Loucy (cell line): ENCODE measurements around the gene ROBO2.

Source experiments
- H2AFZ ChIP-seq: fragments of 200-600 bp; sonication (generic); 2 replicates; pipeline ENCODE4 v1.6.0; 2016; ENCODE audit warnings: antibody characterized with exemption, mild to moderate bottlenecking, low read length, moderate library complexity
- H3F3A ChIP-seq: fragments of 200-600 bp; 2 replicates; pipeline ENCODE4 v1.6.0; 2016; ENCODE audit warnings: antibody characterized with exemption, low read depth, mild to moderate bottlenecking
- H3K27me3 ChIP-seq: fragments of 200-600 bp; sonication (generic); 2 replicates; pipeline ENCODE4 v1.6.1; 2014; ENCODE audit warnings: low read length, mild to moderate bottlenecking; ENCODE audit not compliant: insufficient read depth, poor library complexity, severe bottlenecking
- H3K36me3 ChIP-seq: fragments of 200-600 bp; sonication (generic); 2 replicates; pipeline ENCODE4 v1.6.1; 2016; ENCODE audit warnings: low read length; ENCODE audit not compliant: insufficient read depth
- H3K4me1 ChIP-seq: fragments of 200-600 bp; sonication (generic); 2 replicates; pipeline ENCODE4 v1.5.1; 2014; ENCODE audit warnings: low read length, mild to moderate bottlenecking; ENCODE audit not compliant: insufficient read depth, poor library complexity, severe bottlenecking
- H3K4me2 ChIP-seq: fragments of 200-600 bp; sonication (generic); 2 replicates; pipeline ENCODE4 v1.6.0; 2014; ENCODE audit warnings: antibody characterized with exemption, low read length, low read depth, mild to moderate bottlenecking; ENCODE audit not compliant: poor library complexity, severe bottlenecking
- H3K4me3 ChIP-seq: fragments of 200-600 bp; sonication (generic); 2 replicates; pipeline ENCODE4 v1.5.1; 2014; ENCODE audit warnings: low read length, mild to moderate bottlenecking, mixed read lengths; ENCODE audit not compliant: poor library complexity, severe bottlenecking
- H3K79me2 ChIP-seq: fragments of 200-600 bp; sonication (generic); 2 replicates; pipeline ENCODE4 v1.6.1; 2014; ENCODE audit warnings: low read length; ENCODE audit not compliant: insufficient read depth
- H3K9ac ChIP-seq: fragments of 200-600 bp; sonication (generic); 2 replicates; pipeline ENCODE4 v1.6.0; 2014; ENCODE audit warnings: mild to moderate bottlenecking, low read depth, low read length, moderate library complexity; ENCODE audit not compliant: poor library complexity, severe bottlenecking
- H3K9me2 ChIP-seq: fragments of 200-600 bp; sonication (generic); replicated peaks from 2 replicates; pipeline ENCODE4 v1.6.1; 2016; ENCODE audit warnings: low read depth, low read length, mixed read lengths
- H3K9me3 ChIP-seq: fragments of 200-600 bp; sonication (generic); 2 replicates; pipeline ENCODE4 v1.6.1; 2014; ENCODE audit warnings: mild to moderate bottlenecking, antibody characterized with exemption, low read length, low read depth; ENCODE audit not compliant: insufficient read depth
- H4K20me1 ChIP-seq: fragments of 200-600 bp; sonication (generic); 2 replicates; pipeline ENCODE4 v1.6.0; 2014; ENCODE audit warnings: antibody characterized with exemption, low read length, mild to moderate bottlenecking; ENCODE audit not compliant: insufficient read depth, poor library complexity, severe bottlenecking
- EZH2phosphoT487 ChIP-seq: fragments of 200-600 bp; IDR thresholded peaks from 2 replicates; pipeline ENCODE4 v1.6.1; 2018; ENCODE audit warnings: antibody characterized with exemption, mild to moderate bottlenecking, moderate library complexity, borderline replicate concordance
- TF ChIP-seq, protein P1 (sequence below): fragments of 200-600 bp; sonication (generic); conservative IDR thresholded peaks from 2 replicates; pipeline ENCODE4 v1.5.1; 2014; ENCODE audit warnings: mild to moderate bottlenecking, antibody characterized with exemption, low read length

Gene ROBO2

DNA sequence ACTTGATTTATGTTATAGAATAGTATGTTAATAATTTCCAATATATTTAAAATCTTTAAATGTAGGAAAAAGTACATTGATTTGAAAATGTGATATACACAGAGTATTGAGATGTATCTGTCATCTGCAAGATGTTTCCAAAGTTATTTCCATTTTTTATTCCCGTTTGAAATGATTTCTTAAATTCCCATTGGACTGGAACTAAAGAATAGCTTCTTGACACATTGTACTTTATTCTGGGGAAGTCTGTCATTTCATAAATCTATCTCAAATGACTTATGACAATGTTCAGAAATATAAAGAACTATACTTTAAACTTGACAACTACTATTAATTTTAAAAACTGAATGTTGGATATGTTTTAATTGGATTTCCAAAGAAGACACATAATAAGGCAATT lies 489.6 kb downstream of the ROBO2 start:
- Histone ChIP-seq H3K9me2 (no peaks in the 10 kb centered on the region), H4K20me1 (no peaks in the 10 kb centered on the region), H3K9ac (no peak overlapping the region), H3K4me2 (no peak overlapping the region), H3K79me2 (no peaks in the 10 kb centered on the region), H3K36me3 (no peaks in the 10 kb centered on the region), H3K4me1 (no peaks in the 10 kb centered on the region), H2AFZ (no peak overlapping the region), H3K9me3 (no peaks in the 10 kb centered on the region), H3K27me3 (no peaks in the 10 kb centered on the region), H3K4me3 (no peak overlapping the region), H3F3A (no peaks in the 10 kb centered on the region)
- no peak for TF ChIP-seq EZH2phosphoT487
- TF ChIP-seq, protein P1, sequence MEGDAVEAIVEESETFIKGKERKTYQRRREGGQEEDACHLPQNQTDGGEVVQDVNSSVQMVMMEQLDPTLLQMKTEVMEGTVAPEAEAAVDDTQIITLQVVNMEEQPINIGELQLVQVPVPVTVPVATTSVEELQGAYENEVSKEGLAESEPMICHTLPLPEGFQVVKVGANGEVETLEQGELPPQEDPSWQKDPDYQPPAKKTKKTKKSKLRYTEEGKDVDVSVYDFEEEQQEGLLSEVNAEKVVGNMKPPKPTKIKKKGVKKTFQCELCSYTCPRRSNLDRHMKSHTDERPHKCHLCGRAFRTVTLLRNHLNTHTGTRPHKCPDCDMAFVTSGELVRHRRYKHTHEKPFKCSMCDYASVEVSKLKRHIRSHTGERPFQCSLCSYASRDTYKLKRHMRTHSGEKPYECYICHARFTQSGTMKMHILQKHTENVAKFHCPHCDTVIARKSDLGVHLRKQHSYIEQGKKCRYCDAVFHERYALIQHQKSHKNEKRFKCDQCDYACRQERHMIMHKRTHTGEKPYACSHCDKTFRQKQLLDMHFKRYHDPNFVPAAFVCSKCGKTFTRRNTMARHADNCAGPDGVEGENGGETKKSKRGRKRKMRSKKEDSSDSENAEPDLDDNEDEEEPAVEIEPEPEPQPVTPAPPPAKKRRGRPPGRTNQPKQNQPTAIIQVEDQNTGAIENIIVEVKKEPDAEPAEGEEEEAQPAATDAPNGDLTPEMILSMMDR: no peak

DNA sequence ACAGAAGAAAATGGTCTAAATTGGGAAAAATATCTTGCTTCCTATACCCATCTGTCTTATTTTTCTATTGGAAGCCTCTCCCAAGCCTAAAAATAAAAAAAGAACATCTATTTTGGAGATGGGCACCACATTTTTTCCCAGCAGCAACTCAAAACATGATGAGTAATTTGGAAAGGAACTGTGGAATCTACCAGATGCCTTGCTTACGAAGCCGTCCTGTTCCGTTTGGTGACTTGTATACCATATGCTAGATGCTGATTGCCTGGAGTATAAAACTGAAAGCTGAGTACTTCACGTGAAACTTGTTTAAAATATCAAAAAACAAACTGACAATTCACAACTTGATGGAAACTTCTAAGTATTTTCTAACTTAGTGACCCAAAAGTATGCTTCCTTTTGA lies 491.0 kb downstream of the ROBO2 start:
- H3K9ac ChIP-seq: no peak overlapping the region
- TF ChIP-seq EZH2phosphoT487: no peak
- TF ChIP-seq, protein P1: no peak
- no peak overlapping the region for H2AFZ ChIP-seq

DNA sequence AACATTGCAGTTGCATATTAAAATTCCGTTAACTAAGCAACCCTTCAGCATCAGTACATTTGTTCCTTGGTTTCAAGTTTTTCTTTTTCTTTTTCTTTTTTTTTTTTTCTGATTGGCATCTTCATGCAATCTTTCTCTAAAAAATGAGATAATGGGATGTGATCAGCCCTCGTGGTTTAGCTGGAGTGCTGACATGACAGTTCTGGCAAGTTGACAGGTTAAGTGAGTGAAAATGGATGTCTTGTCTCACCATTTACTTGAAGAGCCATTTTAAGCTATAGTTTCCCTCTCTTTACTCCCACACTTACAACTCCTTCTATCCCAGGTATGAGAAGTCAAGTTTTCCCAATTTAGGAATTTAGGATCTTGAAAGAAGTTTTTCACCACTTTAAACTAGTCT lies 495.2 kb downstream of the ROBO2 start:
- Histone ChIP-seq H4K20me1 (no peaks in the 10 kb centered on the region), H3K4me3 (no peak overlapping the region), H3K36me3 (no peaks in the 10 kb centered on the region), H3K4me2 (no peak overlapping the region), H3K27me3 (no peaks in the 10 kb centered on the region), H3K79me2 (no peaks in the 10 kb centered on the region), H3K9ac (no peak overlapping the region), H2AFZ (no peak overlapping the region), H3K4me1 (no peaks in the 10 kb centered on the region), H3F3A (no peaks in the 10 kb centered on the region), H3K9me3 (no peaks in the 10 kb centered on the region), H3K9me2 (no peaks in the 10 kb centered on the region)
- no peak for TF ChIP-seq EZH2phosphoT487
- TF ChIP-seq, protein P1: no peak

More for the DNA sequence above, 491.0 kb downstream of the ROBO2 start:
- H3K4me3 ChIP-seq: no peak overlapping the region
- H3K27me3 ChIP-seq: no peaks in the 10 kb centered on the region
- H3F3A ChIP-seq: no peaks in the 10 kb centered on the region
- H3K79me2 ChIP-seq: no peaks in the 10 kb centered on the region
- no peaks in the 10 kb centered on the region for H3K9me2 ChIP-seq
- H3K36me3 ChIP-seq: no peaks in the 10 kb centered on the region
- no peak overlapping the region for H3K4me2 ChIP-seq
- no peaks in the 10 kb centered on the region for H4K20me1 ChIP-seq
- H3K9me3 ChIP-seq: no peaks in the 10 kb centered on the region
- H3K4me1 ChIP-seq: no peaks in the 10 kb centered on the region
